HG02885 (cell line): ENCODE results near the gene SNX10.
"Not testable (repeated sequence)": the region's sequence is repeated elsewhere in the genome, so short reads cannot be mapped to it uniquely, and the experiment has no call there.

Experiments
- ATAC-seq: cut with Tn5 transposase; IDR thresholded peaks from one replicate; pipeline ENCODE4 v1.9.1; 2021; ENCODE audit warnings: mild to moderate bottlenecking; ENCODE audit not compliant: unreplicated experiment, poor library complexity

SNX10 gene, protein sequence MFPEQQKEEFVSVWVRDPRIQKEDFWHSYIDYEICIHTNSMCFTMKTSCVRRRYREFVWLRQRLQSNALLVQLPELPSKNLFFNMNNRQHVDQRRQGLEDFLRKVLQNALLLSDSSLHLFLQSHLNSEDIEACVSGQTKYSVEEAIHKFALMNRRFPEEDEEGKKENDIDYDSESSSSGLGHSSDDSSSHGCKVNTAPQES

DNA sequence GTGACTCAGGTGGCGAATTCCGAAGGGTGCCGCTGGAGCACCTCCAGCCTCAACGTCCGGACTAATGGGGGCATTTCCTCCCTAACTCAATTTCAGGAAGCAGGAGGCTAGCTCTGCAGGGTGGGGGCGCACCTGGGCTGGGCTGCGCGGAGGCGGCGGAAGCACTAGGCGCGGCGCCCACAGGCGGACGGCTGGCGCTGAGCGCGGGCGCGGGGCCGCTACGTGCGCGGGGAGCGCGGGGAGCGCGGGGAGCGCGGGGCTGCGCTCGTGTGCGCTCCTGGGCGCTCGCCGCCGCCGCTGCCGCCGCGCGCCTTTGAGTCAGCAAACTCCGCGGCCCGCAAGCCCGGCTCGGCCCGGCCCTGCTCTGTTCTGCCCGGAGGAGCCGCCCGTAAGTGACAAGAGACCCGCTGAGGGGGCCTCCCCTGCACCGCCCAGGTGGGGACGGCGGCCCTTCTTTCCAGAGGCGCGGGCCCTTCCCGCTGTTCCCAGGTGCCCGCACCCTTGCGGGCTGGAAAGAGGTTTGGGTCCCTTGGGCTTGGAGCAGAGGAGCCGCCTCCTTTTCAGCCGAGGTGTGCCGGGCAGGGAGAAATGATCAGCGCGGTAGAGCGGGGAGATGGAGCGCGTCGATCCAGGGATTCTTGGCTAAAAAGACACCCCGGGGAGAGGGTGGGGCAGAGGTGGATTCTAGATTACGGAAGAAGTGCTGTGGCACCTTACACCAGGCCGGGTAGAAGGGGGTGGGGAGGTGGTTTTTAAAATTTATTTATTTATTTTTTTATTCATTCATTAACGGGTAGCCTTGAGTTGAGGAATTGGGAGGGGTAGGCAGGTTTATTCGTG is at the start of gene SNX10:
SNX10 (plus strand) TSS at position 164 of the 840 bp plus-strand sequence. CDS start 54,581 bp downstream, outside the sequence.
- ATAC-seq: peak; percentile 81

DNA sequence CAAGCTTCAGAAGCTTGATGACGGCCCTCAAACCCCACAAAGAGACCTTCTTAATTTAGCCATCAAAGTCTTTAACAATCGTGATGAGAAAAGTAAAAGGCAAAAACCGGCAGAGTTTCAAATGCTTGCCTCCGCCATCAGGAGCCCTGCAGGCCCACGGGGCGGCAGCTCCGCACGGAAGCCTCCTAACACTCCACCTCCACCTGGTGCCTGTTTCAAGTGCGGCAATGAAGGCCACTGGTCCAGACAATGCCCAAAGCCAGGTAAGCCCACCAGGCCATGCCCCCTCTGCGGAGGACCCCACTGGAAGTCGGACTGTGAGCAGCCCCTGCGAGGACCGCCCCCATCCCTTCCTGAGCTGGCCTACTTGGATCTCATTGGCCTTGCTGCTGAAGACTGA is 46.5 kb upstream of the SNX10 start:
- no peak for ATAC-seq

DNA sequence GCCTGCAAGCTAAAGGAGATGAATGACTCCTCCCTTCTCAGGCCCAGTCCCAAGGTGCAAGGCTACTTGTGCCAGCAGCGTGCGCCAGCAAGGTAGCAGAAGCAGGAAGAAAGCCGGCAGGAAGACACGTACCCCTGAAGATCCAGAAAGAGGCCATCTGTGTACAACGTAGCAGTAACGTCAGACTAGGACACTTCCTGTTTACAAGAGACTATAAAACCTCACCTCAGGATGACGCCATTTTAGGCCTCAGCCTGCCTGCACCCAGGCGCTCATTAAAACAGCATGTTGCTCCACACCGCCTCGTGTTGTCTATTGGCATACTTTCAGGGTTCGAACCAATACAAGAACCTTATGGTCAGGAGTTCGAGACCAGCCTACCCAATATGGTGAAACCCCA is 41.4 kb upstream of the SNX10 start:
- no peak for ATAC-seq

- not testable (repeated sequence) for ATAC-seq
Measured at GRCh38 chr7:26261866-26262265, 29.8 kb upstream of the SNX10 start.

- ATAC-seq: no peak
Measured at GRCh38 chr7:26265065-26265464, 26.6 kb upstream of the SNX10 start.

DNA sequence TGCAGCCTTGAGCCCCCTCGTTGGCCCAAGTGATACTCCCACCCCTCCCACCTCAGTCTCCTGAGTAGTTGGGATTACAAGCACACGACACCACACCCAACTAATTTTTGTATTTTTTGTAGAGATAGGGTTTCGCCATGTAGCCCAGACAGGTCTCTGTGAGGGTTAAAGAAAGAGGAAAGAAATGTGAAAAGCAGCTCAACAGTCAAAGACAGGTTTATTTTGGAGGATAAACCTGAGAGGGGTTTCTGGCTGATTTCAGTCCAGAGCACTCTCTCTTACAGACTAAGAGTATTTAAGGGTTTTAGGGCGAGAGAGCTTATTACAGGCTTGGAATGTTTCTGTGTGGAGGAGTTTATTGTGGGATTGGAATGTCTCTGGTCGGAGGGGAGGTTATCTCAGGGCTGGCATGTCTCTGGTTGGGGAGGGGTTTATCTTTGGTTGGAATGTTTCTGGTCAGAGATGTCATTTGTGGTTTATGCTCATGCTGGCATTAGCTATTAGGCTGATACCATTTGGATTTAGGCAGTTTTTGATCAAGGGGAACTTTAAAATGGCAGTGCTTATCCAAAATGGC is 26.1 kb upstream of the SNX10 start:
- no peak for ATAC-seq

GRCh38 chr7:26267601-26268166 is 24.0 kb upstream of the SNX10 start:
- no peak for ATAC-seq

- ATAC-seq: no peak
Measured at GRCh38 chr7:26275213-26275612, 16.4 kb upstream of the SNX10 start.

DNA sequence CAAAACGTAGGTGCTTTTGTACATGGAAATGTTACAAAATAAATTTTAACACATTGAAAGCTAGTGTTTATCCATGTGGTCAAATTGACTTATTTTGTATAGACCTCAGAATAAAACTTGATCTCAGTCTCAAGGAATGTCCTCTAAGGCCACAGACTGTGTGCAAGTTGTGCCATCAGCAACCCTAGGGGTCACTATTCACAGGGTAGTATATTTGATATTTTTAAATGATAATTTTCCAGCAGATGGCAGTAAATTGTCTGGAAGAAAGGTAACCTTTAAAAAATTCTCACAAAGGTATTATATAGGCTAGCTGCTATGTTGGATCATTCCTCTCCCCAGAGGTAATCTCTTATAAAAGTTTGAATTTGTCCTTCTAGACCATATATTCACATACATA is 12.9 kb upstream of the SNX10 start:
- no peak for ATAC-seq

- no peak for ATAC-seq
Measured at GRCh38 chr7:26279405-26279804, 12.3 kb upstream of the SNX10 start.

DNA sequence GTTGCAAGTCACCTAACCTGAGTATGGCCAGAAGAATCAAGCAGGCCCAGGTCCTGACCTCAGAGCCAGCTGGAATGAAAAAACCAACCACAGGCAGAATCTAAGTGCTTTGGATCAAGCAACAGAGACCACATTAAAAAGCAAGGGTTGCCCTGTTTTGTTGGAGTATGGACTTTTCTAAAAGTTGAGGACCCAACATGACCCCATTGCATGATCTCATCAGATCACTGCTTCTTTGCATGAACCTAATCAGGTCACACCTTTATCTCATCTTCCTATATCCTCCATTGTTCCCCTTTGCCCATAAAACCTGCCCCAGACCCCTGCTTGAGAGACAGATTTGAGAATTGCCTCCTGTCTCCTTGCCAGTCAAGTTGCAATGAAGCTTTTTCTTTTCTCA is 11.6 kb upstream of the SNX10 start:
- ATAC-seq: no peak

- ATAC-seq: no peak
Measured at GRCh38 chr7:26280723-26281122, 10.9 kb upstream of the SNX10 start.

DNA sequence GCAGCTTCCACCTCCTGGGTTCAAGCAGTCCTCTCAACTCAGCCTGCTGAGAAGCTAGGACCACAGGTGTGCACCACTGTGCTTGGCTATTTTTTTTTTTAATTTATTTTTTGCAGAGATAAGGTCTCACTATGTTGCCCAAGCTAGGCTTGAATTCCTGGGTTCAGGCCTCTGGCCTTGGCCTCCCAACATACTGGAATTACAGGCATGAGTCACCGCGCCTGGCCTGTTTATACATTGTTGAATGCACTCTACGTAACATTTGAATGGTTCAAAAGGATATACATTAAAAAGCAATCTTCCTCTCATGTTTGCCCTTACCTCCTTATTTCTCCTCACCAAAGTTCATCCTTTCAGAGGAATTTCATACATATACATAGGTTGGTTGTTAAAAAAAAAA is 7.2 kb upstream of the SNX10 start:
- no peak for ATAC-seq

DNA sequence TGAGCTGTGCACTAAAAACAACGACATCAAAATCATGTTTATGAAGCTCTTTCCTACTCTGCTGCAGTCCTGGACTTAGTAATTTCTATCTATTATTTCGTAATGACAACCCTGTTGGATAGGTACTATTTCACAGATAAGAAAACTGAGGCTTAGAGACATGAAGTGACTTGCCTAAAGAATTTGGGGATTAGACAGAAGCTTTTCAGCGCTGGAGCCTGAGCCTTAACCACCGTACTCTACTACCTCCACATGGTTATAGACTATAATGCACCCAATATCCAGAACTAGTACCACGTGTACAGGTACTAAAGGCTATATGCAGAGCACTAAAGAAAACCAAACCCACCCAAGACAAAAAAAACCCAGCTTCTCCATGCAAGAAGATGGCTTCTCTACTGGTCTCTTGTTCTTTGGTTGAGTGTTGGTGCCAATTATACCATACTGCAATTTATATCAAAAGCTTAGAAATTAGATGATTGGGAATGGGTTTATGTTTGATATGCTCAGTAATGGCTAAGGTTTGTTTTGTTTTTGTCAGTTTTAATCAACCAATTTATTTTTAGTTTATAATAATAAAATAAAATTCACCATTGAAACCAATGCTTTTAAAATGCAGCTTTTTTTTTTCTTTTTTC is 6.5 kb upstream of the SNX10 start:
- no peak for ATAC-seq

GRCh38 chr7:26286157-26286556 is 5.5 kb upstream of the SNX10 start:
- ATAC-seq: no peak

DNA sequence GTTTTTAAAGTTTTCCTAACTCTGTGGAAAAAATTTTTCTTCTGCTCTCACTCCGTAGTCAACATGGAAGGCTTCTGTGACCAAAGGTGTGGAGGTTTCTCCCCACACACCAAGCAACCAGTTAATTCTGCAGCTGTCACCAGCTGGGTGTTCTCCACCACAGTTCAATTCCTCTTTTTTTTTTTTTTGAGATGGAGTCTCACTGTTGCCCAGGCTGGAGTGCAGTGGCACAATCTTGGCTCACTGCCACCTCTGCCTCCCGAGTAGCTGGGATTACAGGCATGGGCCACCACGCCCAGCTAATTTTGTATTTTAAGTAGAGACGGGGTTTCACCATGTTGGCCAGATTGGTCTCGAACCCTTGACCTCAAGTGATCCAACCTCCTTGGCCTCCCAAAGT is 3.5 kb upstream of the SNX10 start:
- ATAC-seq: not testable (repeated sequence)

DNA sequence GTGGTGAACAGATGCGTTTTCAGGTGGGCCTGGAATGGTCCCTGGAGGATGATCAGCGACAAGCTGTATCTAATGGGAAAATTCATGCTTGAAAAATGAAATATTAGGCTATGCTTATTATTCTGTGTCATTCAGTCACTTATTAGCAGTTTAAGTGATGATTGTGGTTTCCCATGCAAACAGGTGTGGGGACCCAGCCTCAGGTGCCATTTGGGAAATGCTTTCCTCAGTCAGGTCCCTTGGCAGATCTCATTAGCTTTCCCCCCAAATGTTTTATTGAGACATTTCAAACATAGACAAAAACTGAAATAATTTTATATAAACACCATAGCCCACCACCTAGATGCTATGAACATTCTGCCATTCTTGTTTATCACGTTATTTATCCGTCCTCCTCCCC is 411 bp upstream of the SNX10 start:
- no peak for ATAC-seq

GRCh38 chr7:26292768-26293560 is 1.3 kb downstream of the SNX10 start:
- no peak for ATAC-seq

DNA sequence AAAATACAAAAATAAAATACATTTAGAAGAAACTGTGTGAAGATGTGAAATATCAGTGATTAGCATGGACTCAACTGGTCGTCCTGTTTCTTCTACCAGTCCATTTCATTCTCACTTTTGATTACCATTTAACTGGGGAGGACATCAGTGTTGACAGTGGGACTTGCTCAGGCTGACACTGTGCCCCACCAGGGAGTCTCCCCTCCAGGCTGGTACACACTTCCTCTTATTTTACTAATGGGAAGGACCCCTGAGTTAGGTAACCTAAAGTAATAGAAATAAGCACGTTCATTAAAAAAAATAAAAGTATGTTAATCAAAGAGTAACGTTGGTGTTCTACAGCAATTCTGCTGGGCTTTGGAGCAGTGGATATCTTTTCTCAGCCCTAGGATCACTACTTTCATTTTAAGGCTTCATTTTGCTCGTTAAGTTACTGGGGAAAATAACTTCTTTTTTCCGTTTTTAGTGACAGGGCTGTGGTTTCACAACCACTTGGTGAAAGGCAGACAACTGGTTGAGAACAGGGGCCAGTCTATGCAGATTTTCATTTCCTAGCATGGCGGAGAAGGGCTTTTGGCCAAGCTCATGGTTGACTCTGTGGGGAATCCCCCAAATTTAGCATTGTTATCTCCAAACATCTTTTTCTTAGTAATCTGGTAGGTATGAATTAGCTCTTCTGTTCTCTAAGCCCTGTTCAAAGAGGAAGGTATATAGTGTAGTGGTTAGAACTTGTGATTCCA is 2.1 kb downstream of the SNX10 start:
- ATAC-seq: peak; percentile 74
